ENCODE data around the gene TMOD2.

DNA sequence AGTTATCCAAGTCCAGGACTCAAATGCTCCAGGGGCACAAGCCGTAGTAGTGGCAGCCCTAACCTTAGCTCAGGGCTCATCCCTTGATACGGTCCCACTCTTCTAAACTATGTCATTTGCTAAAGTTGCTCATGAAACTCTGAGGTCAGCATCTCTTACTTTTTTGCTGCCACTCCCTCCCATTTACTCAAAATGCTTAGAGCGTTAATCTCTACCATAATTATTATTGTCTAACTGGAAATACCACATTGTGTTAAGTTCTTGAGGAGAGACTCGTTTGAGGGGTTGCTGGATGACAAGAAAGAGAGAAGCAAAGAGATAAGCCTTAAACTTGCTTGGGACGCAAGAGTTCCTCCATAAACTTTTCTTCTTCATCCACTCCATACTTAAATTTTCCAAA, 51.2 kb downstream of the TMOD2 start:
- TF ChIP-seq, protein P1, sequence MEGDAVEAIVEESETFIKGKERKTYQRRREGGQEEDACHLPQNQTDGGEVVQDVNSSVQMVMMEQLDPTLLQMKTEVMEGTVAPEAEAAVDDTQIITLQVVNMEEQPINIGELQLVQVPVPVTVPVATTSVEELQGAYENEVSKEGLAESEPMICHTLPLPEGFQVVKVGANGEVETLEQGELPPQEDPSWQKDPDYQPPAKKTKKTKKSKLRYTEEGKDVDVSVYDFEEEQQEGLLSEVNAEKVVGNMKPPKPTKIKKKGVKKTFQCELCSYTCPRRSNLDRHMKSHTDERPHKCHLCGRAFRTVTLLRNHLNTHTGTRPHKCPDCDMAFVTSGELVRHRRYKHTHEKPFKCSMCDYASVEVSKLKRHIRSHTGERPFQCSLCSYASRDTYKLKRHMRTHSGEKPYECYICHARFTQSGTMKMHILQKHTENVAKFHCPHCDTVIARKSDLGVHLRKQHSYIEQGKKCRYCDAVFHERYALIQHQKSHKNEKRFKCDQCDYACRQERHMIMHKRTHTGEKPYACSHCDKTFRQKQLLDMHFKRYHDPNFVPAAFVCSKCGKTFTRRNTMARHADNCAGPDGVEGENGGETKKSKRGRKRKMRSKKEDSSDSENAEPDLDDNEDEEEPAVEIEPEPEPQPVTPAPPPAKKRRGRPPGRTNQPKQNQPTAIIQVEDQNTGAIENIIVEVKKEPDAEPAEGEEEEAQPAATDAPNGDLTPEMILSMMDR (IDR thresholded peaks at IDR 0.05) = no peak
- TF ChIP-seq POLR2A (IDR thresholded peaks at IDR 0.05) = no peak

Measured in thyroid gland (tissue), 4 donors.